Renal cortical epithelial cell (primary cell): ENCODE measurements around the gene TPD52L2. TPM values are rescaled to one million over a fixed set of nuclear protein-coding genes. Genes with fewer than 3 reads are reported as not detected.
"Not testable (repeated sequence)": the region's sequence is repeated elsewhere in the genome, so short reads cannot be mapped to it uniquely, and the experiment has no call there.

Source experiments
- DNase-seq: peaks from one replicate; pipeline ENCODE4 v3.0.0-alpha.2; 2011; ENCODE audit warnings: low read depth
- total RNA-seq: library from RNA; depleted of rRNA; stranded (reverse); fragments of >200 nt; gene quantifications from 2 replicates; pipeline ENCODE4 v1.2.3, GENCODE V29; 2014

The TPD52L2 gene
- total RNA-seq, 1 donor from 2014 or later = 154 TPM

GRCh38 chr20:63835021-63835858 is 29.8 kb upstream of the TPD52L2 start:
- peak; percentile 97 for DNase-seq

- DNase-seq = no peak
These were observed 28.4 kb upstream of the TPD52L2 start for GRCh38 chr20:63836458-63837344.

- DNase-seq = peak; percentile 23
These were observed 27.6 kb upstream of the TPD52L2 start for GRCh38 chr20:63837479-63837878.

GRCh38 chr20:63839620-63840019 is 25.4 kb upstream of the TPD52L2 start:
- no peak for DNase-seq

GRCh38 chr20:63840405-63840828 is 24.7 kb upstream of the TPD52L2 start:
- DNase-seq = peak; percentile 29

GRCh38 chr20:63842258-63842657 is 22.8 kb upstream of the TPD52L2 start:
- no peak for DNase-seq

GRCh38 chr20:63843222-63843621 is 21.8 kb upstream of the TPD52L2 start:
- no peak for DNase-seq

- no peak for DNase-seq
These were observed 21.3 kb upstream of the TPD52L2 start for GRCh38 chr20:63843778-63844177.

GRCh38 chr20:63844511-63844991 is 20.5 kb upstream of the TPD52L2 start:
- DNase-seq = no peak

- no peak for DNase-seq
These were observed 18.8 kb upstream of the TPD52L2 start for GRCh38 chr20:63846128-63846771.

GRCh38 chr20:63846888-63847236 is 18.2 kb upstream of the TPD52L2 start:
- no peak for DNase-seq

GRCh38 chr20:63847237-63848002 is 17.6 kb upstream of the TPD52L2 start:
- DNase-seq = no peak

- no peak for DNase-seq
These were observed 16.8 kb upstream of the TPD52L2 start for GRCh38 chr20:63848003-63848911.

- no peak for DNase-seq
These were observed 14.2 kb upstream of the TPD52L2 start for GRCh38 chr20:63850689-63851547.

GRCh38 chr20:63851548-63851943 is 13.5 kb upstream of the TPD52L2 start:
- DNase-seq = not testable (repeated sequence)

- not testable (repeated sequence) for DNase-seq
These were observed 11.4 kb upstream of the TPD52L2 start for GRCh38 chr20:63853733-63854068.

GRCh38 chr20:63854069-63854765 is 10.9 kb upstream of the TPD52L2 start:
- DNase-seq = no peak

- DNase-seq = no peak
These were observed 10.2 kb upstream of the TPD52L2 start for GRCh38 chr20:63854766-63855362.
